ENCODE results near the gene UFM1.
"Not testable (repeated sequence)": the region's sequence is repeated elsewhere in the genome, so short reads cannot be mapped to it uniquely, and the experiment has no call there.

UFM1 gene

DNA sequence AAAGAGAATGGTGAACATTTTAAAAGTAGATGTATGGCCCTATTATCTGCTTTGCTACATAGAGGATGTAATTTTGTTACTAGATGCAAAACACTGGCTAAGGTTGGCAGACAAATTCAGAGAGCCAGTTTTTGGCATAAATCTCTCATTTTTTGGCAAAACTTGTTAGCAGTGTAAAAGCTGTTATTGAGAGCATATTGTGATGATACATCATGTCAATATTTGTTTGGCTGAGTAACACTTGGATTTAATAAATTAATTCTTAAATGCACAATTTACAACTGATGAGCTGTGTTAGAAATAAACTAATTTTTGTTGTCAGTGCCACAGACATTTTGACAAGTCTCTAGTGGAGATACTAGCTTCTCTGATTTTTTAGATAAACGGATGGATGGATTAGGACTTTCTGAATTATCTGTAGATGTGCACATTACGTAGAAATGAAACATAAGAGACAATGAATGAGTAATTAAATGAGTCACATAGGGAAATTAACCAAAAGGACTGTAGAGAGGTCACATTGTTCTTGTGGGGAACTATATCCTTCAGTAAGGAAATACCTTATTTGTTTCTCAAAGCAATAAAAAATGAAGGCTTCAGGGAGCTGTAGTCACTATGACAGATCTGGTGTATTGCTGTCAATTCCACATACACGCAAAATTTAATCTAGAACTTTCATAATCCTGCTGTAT, 17.4 kb downstream of the UFM1 start:
- no peak for DNase-seq

DNA sequence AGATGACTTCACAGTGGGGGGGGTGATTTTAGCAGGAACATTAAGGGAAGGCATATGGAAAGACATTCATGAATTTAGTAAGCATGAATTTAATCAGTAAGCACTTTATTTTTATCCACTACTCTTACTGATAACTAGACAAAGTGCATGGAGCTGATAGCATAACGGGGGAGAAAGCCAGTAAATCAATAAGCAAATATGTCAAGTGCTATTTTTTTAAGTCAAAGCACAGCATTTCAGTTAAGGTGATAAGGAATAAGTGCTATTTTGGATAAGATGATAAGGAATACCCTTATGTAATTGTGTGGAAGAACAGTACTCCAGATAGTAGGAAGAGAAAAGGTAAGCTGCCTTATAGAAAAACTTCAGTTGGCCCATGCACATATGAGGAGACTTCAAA, 19.4 kb downstream of the UFM1 start:
- no peak for DNase-seq

DNA sequence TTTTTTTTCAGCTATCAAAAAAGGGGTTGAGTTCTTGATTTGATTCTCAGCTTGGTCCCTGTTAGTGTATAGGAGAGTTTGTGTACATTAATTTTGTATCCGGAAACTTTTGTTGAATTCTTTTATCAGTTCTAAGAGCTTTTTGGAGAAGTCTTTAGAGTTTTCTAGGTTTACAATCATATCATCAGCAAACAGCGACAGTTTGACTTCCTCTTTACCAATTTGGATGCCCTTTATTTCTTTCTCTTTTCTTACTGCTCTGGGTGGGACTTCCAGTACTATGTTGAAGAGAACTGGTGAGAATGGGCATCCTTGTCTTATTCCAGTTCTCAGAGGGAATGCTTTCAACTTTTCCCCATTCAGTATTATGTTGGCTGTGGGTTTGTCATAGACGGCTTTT, 20.4 kb downstream of the UFM1 start:
- DNase-seq: not testable (repeated sequence)

DNA sequence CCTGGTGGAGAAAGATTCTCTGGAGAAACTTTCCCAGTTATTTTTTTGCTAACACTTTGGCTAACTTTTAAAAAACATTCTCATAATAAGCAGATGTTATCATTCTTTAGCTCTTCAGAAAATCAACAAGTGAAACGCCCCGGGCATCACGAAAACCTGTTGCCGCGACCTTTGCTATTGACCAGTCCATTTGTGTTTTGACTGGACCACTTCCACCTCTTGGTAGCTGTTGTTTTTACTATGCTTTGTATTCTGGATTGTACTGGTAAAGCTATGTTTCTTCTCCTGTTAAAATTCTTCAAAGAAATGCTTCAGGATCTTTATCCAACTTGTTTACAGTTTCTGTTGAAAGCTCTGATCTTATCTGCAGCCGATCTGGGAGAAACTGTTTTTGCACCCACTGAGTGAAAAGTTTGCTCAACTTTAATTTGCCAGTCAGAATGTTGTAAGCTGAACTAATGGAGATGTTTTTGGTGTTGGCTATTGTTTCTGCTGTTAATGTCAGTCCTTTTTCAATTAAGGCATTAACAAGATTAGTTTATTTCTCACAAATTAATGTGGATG, 23.3 kb downstream of the UFM1 start:
- DNase-seq: no peak

DNA sequence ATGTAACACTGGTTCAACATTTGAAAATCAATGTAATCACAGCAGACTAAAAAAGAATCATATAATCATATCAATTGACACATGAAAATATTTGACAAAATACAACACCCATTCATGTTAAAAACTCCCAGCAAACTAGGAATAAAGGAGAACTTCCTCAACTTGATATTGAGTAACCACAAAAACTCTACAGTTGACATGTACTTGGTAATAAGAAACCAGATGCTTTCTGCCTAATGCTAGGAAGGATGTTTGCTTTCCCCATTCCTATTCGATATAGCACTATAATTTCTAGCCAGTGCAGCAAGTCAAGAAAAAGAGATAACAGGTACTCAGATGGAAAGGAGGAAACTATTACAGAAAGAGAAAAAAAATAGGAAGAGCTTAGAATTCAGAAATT, 26.9 kb downstream of the UFM1 start:
- DNase-seq: no peak

DNA sequence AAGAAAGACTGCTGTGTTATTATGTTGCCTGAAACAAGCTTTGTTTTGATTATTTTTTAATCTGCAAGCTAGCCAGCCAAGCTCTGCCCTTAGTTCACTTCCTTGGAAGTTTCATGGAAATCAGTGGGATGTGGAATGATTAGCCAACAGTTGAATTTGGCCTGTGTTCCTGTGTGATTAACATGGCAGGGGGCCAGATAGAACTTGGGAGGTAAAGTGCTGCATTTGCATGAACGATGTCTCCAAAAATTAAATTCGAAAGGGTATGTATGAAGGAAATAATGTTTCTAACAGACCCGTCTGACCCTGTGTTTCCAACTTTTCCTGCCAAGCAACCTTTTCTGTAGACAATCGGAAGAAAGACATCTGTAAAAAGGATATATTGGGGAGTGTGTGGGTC, 32.2 kb downstream of the UFM1 start:
- no peak for DNase-seq

DNA sequence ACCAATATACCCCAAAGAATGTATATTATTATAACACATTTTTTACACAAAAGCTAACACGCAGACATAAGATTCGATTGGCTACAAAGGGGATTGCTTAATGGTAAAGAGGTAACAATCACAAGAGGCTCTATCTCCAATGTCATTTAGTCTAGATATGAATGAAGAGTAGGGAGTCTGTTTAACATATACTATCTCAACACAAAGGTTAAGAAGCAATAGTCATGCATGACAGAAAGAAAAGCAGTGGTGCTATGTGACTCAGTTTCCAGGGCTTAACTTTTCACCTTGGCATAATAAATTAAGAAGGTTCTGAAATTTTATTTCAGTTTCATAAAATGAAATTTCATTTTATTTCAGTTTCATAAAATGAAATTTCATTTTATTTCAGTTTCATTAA, 33.3 kb downstream of the UFM1 start:
- DNase-seq: no peak

GRCh38 chr13:38384171-38384570, 34.5 kb downstream of the UFM1 start:
- DNase-seq: no peak

- DNase-seq: no peak
These were observed 35.7 kb downstream of the UFM1 start for GRCh38 chr13:38385153-38385891.

DNA sequence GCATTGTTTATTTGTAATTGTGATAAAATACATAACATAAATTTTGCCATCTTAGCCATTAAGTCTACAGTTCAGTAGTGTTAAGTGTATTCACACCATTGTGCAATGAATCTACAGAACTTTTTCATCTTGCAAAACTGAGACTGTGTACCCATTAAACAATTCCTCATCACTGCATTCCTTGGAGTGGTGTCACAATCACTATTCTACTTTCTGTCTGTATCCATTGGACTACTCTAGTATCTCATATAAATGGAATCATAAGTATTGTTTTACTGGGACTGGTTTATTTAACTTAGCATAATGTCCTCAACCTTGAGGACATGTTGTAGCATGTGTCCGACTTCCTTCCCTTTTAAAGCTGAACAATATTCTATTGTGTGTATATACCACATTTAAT, 36.8 kb downstream of the UFM1 start:
- DNase-seq: no peak

DNA sequence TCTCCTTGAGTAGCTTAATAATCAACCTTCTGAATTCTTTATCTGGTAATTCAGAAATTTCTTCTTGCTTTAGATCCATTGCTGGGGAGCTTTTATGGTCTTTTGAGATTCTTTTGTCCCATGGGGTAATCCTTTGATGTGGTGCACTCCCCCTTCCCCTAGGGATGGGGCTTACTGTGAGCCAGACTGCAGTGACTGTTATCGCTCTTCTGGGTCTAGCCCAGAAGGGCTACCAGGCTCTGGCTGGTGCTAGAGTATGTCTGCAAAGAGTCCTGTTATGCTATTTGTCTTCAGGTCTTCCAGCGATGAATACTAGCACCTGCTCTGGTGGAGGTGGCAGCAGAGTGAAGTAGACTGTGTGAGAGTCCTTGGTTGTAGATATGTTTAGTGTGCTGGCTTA, 41.7 kb downstream of the UFM1 start:
- DNase-seq: no peak

DNA sequence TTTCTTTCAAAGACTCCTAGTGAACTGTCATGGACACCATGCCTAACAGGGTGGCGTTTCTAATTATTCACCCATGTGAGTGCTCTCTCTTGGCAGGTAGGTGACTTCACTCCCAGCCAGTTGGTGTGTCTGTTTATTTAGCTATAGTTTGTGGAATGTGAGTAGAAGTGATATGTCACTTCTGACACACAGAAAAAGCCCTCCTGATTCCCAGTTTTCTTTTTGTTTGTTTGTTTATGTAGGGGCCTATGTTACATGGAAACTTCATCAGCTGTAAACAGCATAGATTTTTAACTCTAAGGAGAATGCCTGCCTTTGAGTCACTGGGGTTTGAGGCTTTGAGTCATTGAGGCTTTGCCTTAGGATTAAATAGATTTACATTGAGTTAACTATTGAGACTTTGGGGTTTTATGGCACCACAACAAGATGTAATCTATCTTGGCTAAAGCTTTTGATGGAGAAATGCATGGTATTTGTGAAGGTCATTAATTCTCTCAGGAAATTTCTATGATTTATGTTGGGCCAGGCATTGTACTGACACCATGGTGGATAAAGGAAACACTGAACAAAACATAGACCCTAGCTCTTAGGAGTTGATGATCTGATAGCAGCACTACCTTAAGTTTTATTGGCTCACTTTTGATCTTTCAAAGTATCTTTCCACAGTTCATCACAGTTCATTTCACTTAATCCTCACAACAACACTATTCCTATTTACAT, 45.3 kb downstream of the UFM1 start:
- no peak for DNase-seq

DNA sequence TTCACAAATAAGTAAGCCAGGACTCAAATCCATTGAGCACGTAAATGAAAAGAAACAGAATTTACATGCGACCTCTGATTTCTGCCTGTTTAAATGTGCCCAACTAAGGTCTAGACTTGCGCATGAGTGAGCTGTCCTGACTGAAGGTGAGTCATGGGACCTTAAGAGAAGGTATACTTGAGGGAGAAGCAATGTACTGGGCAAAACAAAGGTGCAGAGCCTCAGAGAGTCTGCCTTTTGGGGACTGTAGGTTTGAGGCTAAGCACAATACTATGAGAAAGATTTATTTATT, 45.8 kb downstream of the UFM1 start:
- DNase-seq: no peak

DNA sequence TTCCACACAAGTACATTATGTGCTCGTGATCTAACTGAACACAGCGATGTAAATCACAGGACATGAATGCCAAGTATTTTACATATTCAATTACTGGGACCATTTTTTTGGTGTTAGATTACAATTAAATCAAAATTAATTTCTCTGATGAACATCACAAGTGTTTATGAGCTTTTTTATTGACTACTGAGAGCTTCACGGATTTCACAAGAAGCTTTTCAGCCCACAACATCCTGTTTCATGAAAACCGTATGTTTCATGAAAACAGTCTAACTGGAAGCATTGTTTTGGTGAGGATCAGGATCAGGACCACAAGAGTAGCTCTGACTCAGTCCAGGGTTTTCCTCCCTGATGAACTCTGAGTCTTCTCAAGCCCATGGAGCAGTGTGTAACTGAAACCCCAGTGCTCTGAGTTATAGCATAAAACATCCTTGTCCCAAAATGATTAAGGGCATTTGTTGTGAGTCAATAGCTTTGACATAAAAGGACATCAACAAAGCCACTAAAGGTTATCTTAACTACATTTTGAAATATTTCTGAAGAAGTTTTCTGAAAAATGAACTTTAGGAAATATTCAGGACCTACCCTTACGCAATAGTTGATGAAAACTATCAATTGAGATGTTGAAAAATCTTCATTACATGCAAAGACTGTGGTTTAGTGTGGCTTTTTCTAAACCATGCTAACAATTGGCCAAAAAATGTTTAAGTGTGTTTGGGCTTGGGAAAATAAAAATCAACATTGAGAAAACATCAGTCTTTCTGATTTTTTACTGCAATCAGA, 49.3 kb downstream of the UFM1 start:
- no peak for DNase-seq

- no peak for DNase-seq
These were observed 49.9 kb downstream of the UFM1 start for GRCh38 chr13:38399535-38399934.

GRCh38 chr13:38401276-38401675, 51.6 kb downstream of the UFM1 start:
- no peak for DNase-seq

DNA sequence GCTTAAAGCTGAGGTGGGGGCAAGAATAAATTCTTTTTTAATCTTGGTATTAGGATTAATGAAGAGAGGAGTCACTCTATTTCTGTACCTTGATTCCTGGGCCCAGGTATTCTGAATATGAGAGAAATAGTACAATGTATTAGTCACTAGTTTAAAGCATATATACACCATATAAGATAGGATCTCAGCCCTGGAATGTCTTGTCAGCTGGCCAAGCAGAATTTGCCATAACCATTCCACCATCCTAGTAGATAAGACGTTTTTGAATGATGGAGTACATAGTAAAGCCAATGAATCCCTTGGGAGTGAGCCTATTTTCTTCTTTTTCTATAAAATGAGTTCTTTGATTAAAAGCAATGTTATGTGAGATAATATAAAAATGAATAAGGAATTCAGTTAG, 55.6 kb downstream of the UFM1 start:
- no peak for DNase-seq

DNA sequence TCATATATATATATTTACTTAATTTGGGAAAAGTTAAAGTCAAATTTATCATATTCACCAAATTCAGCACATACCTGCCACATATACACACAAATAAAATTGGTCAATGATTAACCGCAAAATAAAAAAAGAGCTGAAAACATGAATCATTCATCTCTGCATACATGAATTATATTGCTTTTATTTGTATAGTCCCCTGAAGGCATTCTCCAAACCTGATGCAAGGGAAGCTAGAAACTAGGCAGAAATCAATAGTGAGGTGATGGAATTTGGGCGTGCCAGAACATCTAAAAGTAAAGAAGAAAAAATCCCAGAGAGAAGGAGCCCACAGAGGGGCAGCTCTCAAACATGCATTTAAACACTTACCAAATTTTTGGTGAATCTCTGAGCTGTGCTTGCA, 60.1 kb downstream of the UFM1 start:
- no peak for DNase-seq

DNA sequence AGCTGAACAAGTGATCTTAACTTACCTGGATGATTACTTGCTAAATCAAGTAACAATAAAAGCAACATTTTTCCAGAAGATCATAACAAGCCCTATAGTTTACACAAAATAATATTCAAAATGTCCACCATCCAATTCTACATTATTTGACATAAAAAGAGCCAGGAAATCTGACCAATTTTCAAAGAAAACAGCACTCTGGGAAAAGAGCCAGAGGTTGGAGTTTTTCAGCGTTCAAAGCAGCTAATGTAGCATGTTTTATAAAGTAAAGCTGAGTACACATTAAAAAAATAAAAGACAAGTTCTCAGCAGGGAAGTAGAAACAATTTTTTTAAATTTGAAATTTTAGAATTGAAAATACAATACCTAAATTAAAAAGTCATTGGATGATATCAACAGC, 62.6 kb downstream of the UFM1 start:
- no peak for DNase-seq
